ELR (cell line): ENCODE data around the gene LCN10.

Experiments
- DNase-seq: peaks from one replicate; pipeline ENCODE4 v3.0.0-alpha.2; 2015; ENCODE audit warnings: low read depth

Gene LCN10

DNA sequence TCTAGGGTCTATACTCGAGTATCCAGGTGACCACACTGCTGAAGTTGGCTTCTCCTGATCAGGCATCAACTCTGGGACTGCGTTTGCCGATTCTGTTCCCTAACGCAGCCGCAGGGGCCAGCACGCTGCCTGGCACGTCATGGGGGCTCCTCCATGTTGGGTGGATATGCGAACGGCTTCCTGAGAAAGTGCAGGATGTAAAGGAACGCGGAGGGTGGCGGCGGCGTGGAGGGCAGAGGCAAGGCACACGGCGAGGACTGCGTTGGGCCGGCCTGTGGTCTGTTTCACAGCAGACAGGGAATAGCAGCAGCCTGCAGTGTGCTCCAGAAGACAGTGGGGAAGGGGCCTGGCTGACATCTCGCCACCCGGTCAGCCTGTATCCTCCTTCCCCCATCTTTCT lies 3.8 kb downstream of the LCN10 start:
- DNase-seq: no peak

DNA sequence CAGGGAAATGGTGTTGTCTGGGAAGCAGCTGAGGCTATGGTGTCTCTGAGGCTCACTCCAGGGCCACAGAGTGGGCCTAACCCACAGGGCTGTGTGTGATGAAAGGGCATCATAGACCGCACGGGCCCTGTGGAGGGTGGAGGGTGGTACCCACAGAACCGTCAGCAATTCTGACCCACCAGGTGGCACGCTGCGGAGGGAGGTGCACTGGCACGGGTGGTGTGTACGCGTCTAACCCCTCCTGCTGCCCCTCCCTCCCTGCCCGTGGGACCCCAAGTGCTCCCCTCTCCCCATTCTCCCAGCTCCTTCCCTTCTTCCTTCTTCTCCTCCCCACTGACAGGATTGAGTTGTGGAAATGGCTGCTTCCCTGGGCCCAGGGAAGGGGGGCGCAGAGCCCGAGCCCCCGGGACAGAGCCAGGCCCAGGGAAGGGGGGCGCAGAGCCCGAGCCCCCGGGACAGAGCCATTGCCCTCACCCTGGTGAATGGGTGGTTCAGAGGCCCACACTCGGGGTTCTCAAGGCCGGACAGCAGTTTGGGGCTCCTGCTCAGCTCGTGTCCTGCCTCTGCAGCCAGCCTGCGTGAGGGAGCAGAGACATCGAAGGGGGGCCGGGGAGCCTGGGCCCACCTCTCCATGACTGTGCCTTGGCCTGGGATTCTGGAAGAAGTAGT lies 6.8 kb downstream of the LCN10 start:
- no peak for DNase-seq

DNA sequence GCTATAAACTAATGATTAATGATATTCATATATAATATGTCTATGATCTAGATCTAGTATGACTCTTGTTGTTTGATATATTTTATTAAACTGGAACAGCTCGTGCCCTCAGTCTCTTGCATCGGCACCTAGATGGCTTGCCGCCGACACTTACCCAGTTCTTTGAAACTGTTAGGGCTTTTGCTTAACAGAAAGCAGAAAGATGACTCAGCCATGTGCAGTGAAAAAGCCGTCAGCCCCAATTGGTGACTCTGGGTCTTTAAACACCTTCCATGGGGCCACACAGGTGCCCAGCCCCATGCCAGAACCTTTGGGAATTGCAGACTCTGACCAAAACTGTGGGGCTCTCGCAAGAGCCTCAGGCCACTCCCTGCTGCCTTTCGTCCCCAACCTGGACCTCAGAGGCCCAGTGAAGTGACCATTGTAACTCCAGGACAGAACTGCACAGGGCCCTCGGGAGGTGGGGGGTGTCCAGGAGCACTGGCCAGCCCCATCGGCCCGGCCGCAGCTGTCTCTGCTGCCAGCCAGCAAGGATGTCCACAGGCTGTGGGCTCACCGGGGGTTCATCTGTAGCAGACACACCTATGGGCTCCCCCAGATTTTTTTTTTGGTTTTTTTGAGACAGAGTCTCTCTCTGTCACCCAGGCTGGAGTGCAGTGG lies 7.8 kb downstream of the LCN10 start:
- DNase-seq: no peak

DNA sequence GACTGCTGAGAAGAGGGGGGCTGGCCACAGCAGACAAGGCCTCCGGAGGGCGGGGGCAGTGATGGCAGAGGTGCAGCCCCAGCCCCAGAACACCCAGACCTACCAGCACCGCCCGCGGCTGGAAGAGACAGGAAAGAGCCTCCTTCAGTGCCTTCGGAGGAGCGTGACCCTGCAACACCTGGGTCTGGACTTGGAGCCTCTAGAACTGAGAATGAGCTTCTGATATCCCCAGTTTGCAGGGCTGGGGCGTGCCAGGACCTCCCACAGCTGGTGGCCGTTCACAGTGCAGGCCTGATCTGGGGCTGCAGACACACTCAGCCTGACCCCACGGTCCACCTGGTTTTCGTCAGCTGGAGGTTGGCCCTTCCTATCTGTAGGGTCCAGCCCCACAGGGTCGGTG lies 9.1 kb downstream of the LCN10 start:
- DNase-seq: no peak

DNA sequence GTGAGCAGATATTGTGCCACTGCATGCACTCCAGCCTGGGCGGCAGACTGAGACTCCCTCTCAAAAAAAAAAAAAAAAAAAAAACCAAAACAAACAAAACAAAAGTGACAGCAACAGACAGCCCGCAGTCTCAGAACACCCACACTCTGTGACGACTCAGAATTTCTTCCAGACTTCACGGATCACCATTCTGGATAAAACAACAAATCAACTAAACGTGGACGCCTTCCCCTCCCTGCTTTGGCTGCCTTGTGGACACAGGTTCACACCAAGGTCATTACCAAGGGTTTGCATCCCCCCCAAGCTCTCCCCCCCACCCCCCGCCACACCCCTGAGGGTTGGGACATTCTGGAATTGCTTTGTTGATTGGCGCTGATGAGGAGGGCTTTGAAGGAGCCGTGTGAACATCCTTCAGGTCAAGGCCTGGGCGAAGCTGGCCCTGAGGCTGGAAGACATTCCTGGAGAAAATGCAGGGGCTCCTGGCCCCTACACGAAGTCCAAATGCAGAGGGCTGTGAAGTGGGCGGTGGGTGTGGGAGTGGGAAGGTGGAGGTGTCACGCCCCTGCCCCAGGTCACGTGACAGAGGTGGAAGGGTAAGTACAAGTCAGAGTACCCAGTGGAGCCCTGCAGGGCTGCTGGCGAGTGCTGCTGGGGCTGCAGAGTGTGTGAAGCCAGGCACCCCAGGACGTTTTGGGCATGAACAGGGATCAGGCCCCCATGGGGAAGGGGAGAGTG lies 10.1 kb downstream of the LCN10 start:
- no peak for DNase-seq

DNA sequence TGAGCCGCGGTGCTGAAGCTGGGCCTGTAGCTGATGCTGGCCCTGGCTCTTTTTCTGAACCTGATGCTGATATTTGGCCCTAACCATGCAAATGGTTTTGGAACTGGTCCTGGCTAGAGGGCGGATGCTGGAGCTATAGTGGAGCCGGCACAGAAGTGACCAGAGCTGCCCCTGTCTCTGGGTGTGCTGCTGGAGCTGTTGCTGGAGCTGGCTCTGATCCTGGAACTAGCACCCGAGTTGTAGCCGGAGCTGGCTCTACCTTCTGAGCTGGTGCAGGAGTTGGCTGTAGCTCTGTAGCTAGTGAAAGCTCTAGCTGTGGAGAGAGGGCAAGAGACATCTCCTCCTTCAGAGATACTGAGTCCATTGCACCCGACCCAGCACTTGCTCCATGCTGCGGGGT lies 12.8 kb downstream of the LCN10 start:
- DNase-seq: no peak

DNA sequence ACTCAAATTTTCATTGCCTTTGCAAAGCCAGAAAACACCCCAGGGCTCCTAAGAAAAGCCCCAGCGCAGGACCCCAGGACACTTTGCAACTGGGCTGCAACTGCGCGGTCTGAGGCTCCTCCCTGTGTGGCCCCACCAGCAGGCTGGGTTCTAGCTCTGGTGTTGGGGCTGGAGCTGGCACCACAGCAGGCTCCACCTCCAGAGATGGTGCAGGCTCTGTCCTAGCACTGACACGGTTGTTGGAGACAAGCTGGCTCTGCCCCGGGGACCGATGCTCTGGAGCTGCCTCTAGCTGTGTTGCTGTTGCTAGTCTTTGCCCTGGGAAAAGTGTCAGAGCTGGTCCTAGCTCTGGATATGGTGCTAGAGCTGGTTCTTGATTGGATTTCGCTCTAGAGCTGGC lies 13.6 kb downstream of the LCN10 start:
- no peak for DNase-seq

DNA sequence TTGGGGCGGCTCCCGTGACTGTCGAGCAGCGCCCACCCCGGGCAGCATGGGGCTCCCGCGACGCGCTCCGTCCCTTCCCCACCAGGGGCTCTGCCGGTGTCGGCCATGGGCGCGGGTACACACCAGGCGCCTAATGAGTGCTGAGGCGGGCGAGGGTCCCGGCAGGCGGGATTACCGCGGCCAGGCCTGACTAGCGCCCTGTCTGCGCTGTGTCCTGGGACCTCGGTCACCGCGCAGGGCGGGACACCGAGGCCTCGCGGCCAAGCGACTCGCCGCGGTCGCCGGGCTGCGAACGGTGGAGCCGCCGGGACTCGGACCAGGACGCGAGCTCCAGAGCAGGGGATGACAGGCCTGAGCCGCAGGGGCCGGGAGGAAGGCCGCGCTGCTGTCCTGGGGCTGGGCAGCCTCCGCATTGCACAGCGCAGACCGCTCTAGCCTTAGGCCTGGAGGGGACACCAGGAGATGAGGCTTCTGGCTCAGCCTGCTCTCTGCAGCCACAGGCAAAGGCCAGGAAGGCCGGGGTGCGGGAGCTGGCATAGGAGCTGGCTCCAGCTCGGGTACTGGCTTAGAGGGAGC lies 14.1 kb downstream of the LCN10 start:
- DNase-seq: peak; percentile 68

DNA sequence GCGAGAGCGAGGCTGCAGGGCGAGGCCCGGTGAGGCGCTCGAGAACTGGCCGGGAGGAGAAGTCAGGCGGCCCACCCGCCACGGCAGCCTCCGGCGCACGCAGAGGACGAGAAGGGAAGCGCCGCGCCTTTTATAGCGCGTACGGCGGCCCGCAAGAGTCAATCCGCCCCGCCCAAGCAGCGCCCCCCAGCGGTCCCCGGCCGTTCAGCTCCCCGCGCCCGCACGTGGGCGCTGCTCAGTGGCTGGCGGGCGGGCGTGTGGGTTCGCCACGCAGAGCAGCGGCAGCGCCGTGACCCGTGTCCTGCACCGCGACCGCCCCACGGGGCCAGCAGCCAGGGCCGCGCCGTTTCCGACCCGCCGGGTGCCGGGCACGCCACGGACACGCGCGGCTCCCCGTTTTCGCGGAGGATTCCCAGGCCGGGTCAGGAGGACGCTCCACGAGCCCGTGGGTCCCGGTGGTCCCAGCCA lies 14.6 kb downstream of the LCN10 start:
- DNase-seq: peak; percentile 88

DNA sequence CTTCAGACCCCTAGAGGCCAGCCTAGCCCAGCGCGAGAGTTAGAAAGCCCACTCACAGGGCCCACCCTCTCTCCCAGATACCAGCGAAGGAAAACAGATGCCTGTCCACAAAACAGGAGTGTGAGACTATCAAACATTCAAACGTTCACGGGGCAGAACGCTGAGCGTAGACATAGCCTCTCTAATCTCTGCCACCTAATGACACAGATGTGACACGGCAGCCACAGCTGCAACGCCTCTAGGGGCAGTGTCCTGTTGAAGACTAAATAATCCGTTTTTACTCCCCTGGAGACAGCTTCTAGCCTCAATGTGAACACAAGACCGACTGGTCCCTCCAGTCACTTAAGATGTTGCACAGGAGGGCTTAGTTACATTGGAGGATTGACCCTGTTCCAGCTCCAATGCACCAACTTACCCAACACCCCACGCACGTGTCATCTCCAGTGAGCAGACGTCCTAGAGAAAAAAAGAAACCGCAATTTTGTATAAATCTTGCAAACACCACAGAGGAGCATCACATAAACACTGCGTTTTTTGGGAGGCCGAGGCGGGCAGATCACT lies 16.0 kb downstream of the LCN10 start:
- DNase-seq: peak; percentile 66

DNA sequence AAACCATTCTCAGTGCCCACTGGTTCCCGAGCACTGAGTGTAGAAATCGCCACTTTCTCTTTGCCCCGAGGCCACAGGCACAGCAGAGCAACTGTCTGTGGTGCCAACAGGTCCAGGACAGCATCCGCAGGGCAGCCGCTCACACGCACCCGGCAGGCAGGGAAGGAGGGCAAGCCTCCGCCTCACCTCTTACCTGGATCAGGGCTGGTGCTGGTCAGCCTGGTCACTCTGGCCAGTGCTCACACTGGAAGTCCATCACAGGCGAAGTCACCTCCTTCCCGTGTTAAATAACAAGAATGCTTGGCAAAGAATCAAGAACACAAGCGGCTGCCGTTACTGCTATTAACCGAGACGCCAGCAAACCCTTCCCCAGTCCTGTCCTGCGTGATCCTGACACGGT lies 16.6 kb downstream of the LCN10 start:
- DNase-seq: peak; percentile 31

DNA sequence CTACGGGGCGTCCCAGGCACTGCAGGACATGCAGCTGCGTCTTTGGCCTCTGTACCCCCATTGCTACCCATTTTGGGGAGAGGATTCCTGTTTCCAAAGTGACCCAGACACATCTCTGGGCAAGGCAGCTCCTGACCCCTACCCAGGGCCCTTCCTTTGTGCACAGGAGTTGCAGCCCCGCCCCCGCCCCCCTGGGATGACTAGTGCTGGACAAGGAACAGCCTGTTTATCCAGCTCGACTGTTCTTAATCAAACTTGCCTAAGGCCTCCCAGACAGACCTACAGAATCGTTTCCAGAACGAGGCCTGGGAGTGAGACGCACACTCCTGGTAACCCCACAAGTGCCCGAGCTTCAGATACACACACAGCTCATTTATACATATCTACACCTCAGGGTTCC lies 17.1 kb downstream of the LCN10 start:
- peak; percentile 81 for DNase-seq

DNA sequence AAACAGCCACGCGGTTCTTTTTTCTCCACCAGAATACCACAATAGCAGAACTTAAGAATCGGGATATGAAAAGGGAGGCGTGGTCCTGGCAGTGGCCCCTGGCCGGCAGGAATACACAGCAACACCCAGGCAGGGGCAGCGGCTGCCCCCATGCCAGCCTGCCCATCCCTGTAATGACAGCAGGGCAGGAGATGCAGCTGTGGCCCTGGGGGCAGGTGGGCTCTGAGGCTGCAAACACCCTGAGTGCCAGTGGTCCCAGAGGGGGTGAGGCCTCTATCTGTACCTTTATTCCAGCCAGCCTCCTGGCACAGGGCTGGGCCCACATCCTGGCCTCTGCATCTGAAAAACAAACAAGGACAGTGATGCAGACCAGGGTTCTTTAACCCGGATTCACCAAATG lies 18.0 kb downstream of the LCN10 start:
- no peak for DNase-seq

DNA sequence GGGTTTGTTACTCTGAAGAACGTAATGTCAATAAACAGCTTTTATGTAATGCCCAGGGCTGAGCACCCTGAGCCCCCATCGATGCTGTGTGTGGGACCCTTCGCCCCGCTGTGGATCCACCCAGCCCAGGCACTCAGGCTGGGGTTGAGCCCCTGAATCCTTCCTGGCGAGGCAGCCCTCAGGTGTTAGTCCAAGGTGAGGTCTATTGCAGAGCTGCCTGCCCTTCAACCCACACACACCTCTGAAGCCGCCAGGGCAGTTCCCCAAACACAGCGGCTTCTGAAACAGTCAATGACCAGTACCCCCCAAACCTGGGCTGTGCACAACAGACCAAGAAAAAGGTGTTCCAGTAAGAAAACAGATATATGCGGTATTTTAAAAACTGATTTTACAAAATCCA lies 18.8 kb downstream of the LCN10 start:
- DNase-seq: no peak

DNA sequence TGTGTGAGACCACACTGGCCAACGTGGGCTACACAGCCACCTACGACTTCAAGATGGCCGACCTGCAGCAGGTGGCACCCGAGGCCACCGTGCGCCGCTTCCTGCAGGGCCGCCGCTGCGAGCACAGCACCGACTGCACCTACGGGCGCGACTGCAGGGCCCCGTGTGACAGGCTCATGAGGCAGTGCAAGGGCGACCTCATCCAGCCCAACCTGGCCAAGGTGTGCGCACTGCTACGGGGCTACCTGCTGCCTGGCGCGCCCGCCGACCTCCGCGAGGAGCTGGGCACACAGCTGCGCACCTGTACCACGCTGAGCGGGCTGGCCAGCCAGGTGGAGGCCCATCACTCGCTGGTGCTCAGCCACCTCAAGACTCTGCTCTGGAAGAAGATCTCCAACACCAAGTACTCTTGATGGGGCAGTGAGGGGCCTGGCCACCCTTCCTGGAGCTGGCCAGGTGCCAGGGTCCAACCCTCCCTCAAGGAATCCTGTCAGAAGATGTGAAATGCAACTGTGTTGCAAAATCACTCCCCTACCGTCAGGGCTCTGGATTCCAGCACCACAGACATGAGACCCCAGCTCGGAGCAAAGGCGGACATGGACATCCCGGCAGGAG lies 19.3 kb downstream of the LCN10 start:
- peak; percentile 42 for DNase-seq

DNA sequence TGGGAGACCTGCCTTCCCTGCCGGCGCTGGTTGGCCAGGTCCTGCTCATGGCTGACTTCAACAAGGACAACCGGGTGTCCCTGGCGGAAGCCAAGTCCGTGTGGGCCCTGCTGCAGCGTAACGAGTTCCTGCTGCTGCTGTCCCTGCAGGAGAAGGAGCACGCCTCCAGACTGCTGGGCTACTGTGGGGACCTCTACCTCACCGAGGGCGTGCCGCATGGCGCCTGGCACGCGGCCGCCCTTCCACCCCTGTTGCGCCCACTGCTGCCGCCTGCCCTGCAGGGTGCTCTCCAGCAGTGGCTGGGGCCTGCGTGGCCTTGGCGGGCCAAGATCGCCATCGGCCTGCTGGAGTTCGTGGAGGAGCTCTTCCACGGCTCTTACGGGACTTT lies 19.8 kb downstream of the LCN10 start:
- DNase-seq: peak; percentile 33

DNA sequence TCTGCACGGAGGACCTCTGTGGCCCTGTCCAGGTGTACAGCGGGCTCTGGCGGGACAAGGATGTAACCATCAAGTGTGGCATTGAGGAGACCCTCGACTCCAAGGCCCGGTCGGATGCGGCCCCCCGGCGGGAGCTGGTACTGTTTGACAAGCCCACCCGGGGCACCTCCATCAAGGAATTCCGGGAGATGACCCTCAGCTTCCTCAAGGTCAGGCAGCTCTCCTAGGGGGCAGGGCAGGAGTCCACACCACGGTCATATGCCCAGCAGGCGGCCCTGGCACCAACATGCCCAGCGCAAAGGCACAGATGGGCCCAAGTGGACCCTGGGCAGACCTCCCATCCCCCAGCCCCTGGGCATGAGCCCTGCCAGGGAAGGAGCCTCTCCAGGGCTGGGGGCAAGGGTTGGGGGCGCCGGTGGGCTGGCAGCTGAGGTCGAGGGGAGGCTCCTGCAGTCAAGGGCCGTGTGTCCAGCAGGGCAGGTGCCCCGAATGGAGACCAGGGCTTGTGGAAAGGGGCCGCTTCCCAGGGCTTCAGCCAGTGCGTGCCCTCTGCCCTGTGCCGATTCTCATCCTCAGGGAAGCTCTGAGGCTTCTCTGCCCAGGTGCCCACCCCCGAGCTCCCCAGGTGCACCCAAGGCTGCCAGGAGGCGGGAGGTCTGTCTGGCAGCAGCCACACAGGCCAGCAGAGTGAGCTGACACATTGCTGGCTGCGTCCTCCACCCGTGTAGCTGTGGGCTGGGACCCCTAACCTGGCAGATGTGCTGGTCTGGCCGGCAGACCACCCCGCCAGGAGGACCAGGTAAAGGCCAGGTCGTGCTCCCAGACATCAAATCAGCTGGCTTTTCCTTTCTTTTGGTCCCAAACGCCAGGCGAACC lies 20.4 kb downstream of the LCN10 start:
- no peak for DNase-seq

DNA sequence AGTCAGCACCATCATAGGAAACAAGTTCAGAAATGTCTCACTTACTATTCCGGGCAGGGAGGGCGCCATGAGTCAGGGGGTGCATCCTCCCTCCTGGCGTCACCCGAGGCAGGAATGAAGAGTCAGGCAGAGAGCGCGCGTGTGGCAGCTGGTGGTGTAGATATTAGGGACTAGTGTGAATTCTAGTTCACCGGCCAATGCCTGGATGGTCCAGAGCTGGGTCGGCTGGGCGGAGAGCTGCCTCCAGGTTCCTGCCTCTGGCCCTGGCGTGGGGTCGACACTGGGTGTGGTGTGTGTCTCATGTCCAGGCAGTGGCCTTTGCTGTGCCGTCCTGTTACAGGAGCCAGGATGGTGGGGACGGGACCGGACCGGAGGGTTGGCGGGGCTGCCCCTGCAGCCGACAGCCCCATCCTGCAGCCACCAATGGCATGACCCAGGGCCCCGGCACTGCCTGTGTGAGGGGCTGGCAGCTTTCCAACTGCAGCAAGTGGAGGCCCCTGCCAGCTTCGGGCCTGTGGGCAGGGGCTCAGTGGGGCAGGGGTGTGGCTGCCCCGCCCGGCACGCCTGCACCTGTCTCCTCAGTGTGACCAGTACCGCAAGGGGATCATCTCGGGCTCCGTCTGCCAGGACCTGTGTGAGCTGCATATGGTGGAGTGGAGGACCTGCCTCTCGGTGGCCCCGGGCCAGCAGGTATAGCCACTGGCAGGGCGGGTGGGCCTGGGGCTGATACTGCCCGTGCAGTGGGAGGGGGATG lies 21.2 kb downstream of the LCN10 start:
- DNase-seq: peak; percentile 91

DNA sequence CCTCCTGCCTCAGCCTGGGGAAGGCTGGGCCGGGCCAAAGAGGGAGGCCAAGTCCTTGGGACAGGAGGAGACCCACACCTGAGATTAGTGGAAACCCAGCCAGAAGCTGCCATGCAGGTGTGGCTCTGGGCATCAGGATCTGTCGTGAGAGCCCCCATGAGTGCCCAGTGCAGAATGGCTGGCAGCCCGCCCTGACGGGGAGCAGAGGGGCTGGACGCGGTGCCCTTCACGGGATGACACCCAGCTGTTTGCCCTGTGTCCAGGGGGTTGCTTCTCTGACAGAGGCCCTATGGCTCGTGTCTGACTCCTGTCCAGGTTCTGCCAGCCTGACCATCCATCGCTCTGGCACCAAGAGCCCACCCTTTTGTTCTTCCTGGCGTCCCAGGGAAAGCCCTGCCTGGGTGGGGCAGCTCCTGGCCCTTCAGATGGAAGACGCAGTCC lies 21.8 kb downstream of the LCN10 start:
- DNase-seq: no peak

DNA sequence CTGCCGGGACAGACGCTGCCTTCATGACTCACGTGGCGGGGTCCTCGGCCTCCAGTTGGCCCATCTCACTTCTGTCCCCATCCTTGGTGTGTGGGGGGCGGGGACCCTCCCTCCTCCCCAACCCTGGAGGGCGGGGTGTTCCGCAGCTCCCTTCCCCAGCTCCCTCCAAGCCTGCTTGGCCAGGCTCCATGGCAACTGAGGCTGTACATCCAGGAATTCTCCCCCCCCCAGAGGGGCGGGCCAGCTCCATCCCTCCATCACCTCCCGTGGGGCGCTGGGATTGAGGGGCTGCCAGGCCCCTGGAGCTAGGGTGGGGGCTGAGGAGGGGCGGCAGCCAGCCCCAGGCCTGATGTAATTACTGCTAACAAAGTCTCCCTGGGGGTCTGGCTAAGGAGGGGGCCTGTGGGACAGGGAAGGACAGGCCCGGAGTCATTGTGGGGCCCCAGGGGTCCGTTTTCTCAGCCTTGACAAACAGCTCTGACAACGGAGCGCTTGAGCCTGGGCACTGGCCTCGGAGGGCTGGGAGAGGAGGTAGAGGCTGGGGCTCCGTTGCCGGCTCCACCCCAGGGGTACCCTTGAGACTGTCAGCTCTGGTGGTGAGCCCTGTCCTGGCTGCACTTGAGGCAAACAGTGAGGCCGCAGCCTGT lies 22.4 kb downstream of the LCN10 start:
- DNase-seq: no peak
